ENCODE measurements around the gene JADE1.

Gene JADE1

GRCh38 chr4:128846063-128846462, 36.6 kb downstream of the JADE1 start:
- no peak for DNase-seq

- DNase-seq, result no peak
These were observed 37.7 kb downstream of the JADE1 start for GRCh38 chr4:128847082-128847724.

- no peak for DNase-seq
These were observed 39.0 kb downstream of the JADE1 start for GRCh38 chr4:128848461-128848860.

- no peak for DNase-seq
These were observed 40.8 kb downstream of the JADE1 start for GRCh38 chr4:128850252-128850651.

DNA sequence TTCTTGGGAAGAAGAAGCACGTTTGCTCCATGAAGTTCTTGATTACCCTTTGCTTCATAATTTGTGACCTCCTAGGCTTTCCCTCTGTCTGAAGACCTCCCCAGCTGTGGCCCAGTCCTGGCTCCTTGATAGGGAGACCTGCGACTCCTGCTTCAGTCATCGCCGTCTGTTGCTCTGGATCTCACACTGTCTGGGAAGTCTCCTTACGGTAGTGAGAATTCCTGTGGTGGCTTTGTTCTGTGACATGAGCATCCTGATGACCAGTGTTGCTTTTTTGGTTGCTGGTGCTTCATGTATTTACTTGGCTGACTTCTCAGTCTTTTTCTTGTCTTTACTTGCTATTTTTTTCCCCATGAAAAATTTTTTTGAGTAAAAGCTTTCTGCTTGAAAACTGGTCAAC, 44.2 kb downstream of the JADE1 start:
- DNase-seq, result no peak

DNA sequence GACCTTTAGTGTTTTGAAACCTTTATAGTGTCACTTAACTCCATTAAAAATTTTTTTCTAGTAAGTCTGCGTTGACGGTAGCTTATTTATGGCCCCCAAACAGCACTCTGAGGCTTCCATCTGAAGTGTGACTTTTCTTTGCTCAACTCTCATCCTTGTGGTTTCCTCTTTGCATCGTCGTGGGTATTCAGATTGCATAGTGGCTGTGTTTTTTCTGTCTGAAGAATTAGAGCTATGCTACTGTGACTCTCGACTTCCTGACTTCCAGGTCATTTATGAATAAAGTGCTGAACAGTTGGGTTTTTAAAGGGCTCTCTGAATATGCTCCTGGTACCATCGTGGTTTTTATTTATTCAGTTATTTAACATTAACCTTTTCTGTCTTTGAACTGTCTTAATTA, 44.9 kb downstream of the JADE1 start:
- peak; percentile 57 for DNase-seq

DNA sequence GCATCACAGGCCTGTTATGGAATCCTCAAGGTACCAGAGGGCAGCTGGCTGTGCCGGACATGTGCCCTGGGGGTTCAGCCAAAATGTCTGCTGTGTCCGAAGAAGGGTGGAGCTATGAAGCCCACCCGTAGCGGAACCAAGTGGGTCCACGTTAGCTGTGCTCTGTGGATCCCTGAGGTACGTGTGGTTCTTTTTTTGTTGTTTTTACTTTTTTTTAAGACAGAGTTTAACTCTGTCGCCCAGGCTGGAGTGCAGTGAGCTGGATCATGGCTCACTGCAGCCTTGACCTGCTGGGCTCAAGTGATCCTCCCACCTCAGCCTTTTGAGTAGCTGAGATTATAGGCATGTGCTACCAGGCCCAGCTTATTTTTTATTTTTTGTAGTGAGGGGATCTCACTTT, 46.1 kb downstream of the JADE1 start:
- no peak for DNase-seq

GRCh38 chr4:128856246-128856645, 46.7 kb downstream of the JADE1 start:
- DNase-seq, result no peak

DNA sequence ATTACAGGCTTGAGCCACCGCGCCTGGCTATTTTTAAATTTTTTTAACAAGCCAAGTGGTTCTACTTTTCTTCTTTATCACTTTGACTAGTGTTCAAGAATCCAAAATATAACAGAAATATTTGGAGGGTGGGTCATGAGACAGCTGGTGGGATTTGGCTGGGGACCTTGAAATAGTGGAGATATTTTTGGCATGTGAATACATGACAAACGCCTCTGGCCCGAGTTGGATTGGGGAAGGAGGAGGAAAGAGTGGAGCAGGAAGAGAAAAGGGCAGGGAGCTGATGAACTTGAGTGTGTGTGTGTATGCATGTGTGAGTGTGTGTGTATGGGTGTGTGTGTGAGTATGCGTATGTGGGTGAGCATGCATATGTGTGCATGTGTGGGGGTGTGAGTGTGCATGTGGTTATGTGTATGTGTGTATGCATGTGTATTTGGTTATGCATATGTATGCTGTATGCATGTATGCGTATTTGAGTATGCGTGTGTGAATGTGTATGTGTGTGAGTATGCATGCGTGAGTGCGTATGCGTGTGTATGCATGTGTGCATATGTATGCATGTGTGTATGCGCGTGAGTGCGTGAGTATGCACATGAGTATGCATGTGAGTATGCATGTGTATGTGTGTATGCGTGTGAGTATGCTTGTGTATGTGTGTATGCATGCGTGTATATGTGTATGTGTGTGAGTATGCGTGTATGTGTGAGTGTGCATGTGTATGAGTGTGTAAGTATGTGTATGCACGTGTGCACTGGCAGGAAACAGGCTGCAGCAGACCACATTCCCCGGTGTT, 49.6 kb downstream of the JADE1 start:
- DNase-seq, result no peak

GRCh38 chr4:128859887-128860677, 50.6 kb downstream of the JADE1 start:
- no peak for DNase-seq

DNA sequence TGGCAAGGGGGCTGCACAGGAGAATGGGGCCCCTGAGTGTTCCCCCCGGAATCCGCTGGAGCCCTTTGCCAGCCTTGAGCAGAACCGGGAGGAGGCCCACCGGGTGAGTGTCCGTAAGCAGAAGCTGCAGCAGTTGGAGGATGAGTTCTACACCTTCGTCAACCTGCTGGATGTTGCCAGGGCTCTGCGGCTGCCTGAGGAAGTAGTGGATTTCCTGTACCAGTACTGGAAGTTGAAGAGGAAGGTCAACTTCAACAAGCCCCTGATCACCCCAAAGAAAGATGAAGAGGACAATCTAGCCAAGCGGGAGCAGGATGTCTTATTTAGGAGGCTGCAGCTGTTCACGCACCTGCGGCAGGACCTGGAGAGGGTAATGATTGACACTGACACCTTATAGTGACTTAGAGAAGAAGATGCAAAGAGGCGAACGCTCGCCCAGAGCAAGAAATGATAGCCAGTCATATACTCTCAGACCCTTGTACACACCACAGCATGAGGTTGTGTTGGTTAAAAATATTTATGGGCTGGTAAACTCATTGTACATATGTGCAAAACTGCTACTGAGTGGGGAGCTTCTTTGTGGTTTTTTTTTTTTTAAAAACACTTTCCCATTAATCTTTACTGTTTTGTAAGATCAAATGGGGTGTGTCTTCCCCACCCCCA, 52.5 kb downstream of the JADE1 start:
- DNase-seq, result peak; percentile 20

DNA sequence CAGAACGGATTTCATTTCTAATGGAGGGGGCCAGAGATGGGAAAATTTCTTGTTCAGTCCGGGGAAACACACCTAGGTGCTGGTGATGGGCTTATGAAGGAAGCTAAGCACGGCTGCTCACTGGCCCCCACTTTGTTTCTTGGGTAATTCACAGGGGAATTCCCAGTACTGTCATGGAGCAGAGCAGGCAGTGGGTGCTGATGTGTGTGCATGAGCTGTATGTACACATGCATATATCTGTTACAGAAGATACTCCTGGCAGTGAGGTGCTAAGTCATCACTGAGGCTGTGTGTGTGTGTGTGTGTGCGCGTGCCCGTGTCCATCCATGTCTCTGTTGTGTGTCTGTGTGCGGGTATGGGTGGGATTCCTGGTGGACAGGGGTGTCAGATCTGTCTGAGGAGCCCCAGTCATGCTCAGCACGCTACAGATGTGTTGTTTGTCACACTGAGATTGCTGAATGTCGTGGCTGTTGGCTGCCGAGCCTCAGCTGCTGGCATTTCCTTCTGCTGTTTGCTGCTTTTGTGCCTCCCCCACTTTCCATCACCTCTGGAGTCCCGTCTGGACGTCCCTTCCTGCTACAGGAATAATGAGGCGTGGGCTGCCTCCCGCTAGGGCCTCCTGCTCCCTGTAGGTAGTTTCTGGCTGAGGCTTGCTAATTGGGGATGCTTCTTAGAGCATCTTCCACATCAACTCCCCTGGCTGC, 53.3 kb downstream of the JADE1 start:
- DNase-seq, result peak; percentile 76

DNA sequence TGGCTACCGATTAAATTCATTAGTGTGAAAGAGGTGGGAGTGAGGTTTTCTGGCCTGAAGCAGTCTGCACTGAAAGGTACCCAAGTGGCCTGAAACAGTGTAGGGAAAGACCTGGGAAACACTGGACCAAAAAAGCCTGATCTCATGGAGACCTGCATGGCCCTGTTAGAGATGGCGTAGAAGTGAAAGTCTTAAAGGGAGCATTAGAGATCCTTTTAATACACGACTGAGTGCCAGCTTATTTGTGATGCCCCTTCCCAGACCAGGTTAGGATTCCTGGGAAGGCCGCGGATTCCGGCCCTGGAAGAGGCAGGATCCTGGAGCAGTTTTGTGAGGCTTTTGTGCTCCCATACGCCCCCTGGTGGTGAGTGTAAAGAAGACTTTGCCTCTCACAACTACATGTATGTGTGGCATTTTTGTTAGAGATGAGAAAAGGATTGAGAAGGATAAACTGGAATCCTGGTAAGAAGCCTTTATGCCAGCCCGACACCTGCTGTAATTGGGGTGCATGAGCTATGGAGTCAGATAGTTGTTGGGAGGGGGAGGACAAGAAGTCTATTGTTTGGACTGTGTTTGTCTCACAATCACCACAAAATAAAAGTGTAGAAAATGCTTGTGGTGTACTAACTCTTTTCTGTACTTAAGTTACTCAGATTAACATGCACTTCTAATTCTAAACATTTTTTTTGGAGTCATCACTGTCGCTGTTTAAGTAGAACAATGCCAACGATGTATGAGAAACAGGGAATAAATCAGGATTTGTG, 54.0 kb downstream of the JADE1 start:
- peak; percentile 65 for DNase-seq

DNA sequence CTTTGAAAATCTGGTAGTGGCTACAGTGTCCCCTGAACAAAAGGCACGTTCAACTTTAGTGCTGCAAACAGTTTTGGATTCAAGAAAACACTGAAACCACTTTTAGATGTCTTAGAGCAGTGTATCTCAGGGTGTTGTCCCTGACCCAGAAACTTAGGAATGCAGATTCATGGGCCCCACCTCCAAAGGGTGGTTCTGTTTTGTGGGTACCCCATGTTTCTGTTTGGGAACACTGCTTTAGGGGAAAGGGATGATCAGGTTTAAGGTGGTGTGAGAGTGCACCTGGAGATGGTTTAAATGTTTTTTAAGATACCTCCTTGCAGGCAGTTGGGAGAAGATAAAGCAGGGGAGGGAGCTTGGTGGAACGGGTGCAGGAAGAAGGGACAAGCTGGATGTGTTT, 55.6 kb downstream of the JADE1 start:
- DNase-seq, result no peak

GRCh38 chr4:128866269-128866668, 56.8 kb downstream of the JADE1 start:
- DNase-seq, result no peak

DNA sequence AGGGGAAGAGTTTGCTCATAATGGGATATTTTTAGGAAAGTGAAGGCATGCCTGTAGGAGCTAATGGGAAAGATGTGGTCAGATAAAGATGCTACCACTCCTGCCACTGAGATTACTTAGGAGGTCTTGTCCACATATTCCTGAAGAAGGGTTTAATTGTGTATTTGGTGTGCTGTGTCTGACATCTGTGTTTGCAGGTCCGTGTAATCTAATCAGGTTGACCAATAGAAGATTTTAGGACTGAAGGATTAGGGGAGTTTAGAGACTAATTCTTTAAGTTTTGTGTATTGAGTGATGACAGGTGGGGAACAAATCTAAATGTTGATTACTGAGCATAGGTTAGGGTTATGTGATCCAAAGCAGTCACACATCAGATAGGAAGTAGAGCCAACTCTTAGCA, 57.2 kb downstream of the JADE1 start:
- DNase-seq, result no peak

DNA sequence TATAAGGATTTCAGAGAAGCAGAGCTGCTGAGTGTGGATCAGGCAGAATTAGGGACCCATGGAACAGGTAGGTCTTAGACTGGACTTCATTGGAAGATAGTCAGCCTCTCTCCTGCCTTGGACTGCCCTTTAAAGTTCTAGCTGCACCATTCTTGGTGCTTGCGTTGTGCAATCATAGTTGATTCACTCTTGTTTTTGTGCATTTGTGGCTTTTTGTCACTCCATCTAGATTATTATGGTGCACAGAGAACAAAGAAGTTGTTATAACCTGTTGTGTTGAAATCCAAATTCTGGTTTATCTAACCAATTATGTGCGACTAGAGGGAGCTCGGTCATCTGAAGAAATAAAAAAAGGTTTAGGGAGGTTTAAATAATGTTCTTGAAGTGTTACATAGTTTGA, 59.3 kb downstream of the JADE1 start:
- DNase-seq, result no peak

- DNase-seq, result no peak
These were observed 60.4 kb downstream of the JADE1 start for GRCh38 chr4:128869776-128870509.

DNA sequence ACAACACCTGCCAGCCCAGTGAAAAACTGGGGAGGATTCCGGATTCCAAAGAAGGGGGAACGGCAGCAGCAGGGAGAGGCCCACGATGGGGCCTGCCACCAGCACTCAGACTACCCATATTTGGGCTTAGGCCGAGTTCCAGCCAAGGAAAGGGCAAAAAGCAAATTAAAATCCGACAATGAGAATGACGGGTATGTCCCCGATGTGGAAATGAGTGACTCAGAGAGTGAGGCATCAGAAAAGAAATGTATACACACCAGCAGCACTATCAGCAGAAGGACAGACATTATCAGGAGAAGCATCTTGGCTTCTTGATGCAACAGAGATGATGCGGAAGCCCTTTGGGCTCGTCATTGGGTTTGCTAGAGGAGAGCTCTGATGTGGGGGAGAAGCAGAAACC, 62.4 kb downstream of the JADE1 start:
- DNase-seq, result no peak

- no peak for DNase-seq
These were observed 66.7 kb downstream of the JADE1 start for GRCh38 chr4:128876200-128876599.

GRCh38 chr4:128877934-128878333, 68.4 kb downstream of the JADE1 start:
- DNase-seq, result no peak
